ENCODE measurements around the gene GNG7.

Gene GNG7

GRCh38 chr19:2487842-2488241 lies 214.7 kb downstream of the GNG7 start:
- no peak overlapping the region for H3K4me3 ChIP-seq (ENCODE audit: low read depth, low read length)
- no peak for DNase-seq (ENCODE audit: low read depth)

- H3K4me3 ChIP-seq (ENCODE audit: low read depth, low read length): no peak overlapping the region
- DNase-seq (ENCODE audit: low read depth): no peak
These were observed 215.4 kb downstream of the GNG7 start for GRCh38 chr19:2487090-2487489.

- no peak for DNase-seq (ENCODE audit: low read depth)
- H3K4me3 ChIP-seq (ENCODE audit: low read depth, low read length): no peak overlapping the region
These were observed 217.1 kb downstream of the GNG7 start for GRCh38 chr19:2485428-2485827.

- DNase-seq (ENCODE audit: low read depth): no peak
- no peak overlapping the region for H3K4me3 ChIP-seq (ENCODE audit: low read depth, low read length)
These were observed 218.1 kb downstream of the GNG7 start for GRCh38 chr19:2484178-2484937.

GRCh38 chr19:2483484-2484151 lies 218.9 kb downstream of the GNG7 start:
- no peak for DNase-seq (ENCODE audit: low read depth)
- no peak overlapping the region for H3K4me3 ChIP-seq (ENCODE audit: low read depth, low read length)

GRCh38 chr19:2483084-2483483 lies 219.4 kb downstream of the GNG7 start:
- DNase-seq (ENCODE audit: low read depth): no peak

GRCh38 chr19:2482354-2483038 lies 220.0 kb downstream of the GNG7 start:
- no peak for DNase-seq (ENCODE audit: low read depth)
- H3K4me3 ChIP-seq (ENCODE audit: low read depth, low read length): no peak overlapping the region

More at GRCh38 chr19:2483084-2483483, 219.4 kb downstream of the GNG7 start:
- H3K4me3 ChIP-seq (ENCODE audit: low read depth, low read length): no peak overlapping the region

- DNase-seq (ENCODE audit: low read depth): no peak
These were observed 221.0 kb downstream of the GNG7 start for GRCh38 chr19:2481466-2481865.

GRCh38 chr19:2479556-2480194 lies 222.8 kb downstream of the GNG7 start:
- H3K4me3 ChIP-seq (ENCODE audit: low read depth, low read length): no peak overlapping the region
- DNase-seq (ENCODE audit: low read depth): no peak

More at GRCh38 chr19:2481466-2481865, 221.0 kb downstream of the GNG7 start:
- H3K4me3 ChIP-seq (ENCODE audit: low read depth, low read length): no peak overlapping the region

- no peak for DNase-seq (ENCODE audit: low read depth)
- H3K4me3 ChIP-seq (ENCODE audit: low read depth, low read length): peak overlapping the region; percentile 97
These were observed 223.5 kb downstream of the GNG7 start for GRCh38 chr19:2478756-2479555.

GRCh38 chr19:2478278-2478755 lies 224.2 kb downstream of the GNG7 start:
- DNase-seq (ENCODE audit: low read depth): no peak
- H3K4me3 ChIP-seq (ENCODE audit: low read depth, low read length): peak overlapping the region; percentile 97

- DNase-seq (ENCODE audit: low read depth): no peak
- peak overlapping the region; percentile 97 for H3K4me3 ChIP-seq (ENCODE audit: low read depth, low read length)
These were observed 224.7 kb downstream of the GNG7 start for GRCh38 chr19:2477732-2478191.

GRCh38 chr19:2477141-2477710 lies 225.3 kb downstream of the GNG7 start:
- no peak for DNase-seq (ENCODE audit: low read depth)
- peak overlapping the region; percentile 97 for H3K4me3 ChIP-seq (ENCODE audit: low read depth, low read length)

- DNase-seq (ENCODE audit: low read depth): no peak
- peak overlapping the region; percentile 97 for H3K4me3 ChIP-seq (ENCODE audit: low read depth, low read length)
These were observed 225.9 kb downstream of the GNG7 start for GRCh38 chr19:2476451-2477140.

- DNase-seq (ENCODE audit: low read depth): peak; percentile 93
- peak within 1 kb of the TSS; percentile 97 for H3K4me3 ChIP-seq (ENCODE audit: low read depth, low read length)
These were observed 226.6 kb downstream of the GNG7 start, which contains the start of gene GADD45B for GRCh38 chr19:2475702-2476450. Gene GADD45B, plus strand, starts transcription at chr19:2476127. Its CDS starts 232 bp downstream, at chr19:2476359.

GRCh38 chr19:2475018-2475701 lies 227.3 kb downstream of the GNG7 start:
- H3K4me3 ChIP-seq (ENCODE audit: low read depth, low read length): peak overlapping the region; percentile 97
- DNase-seq (ENCODE audit: low read depth): no peak

All from skeletal muscle cell (primary cell).